Measurements from ENCODE around the gene YWHAH.
A peak's percentile ranks its signal among the peaks of the same experiment; 100 is the strongest.

YWHAH gene

DNA sequence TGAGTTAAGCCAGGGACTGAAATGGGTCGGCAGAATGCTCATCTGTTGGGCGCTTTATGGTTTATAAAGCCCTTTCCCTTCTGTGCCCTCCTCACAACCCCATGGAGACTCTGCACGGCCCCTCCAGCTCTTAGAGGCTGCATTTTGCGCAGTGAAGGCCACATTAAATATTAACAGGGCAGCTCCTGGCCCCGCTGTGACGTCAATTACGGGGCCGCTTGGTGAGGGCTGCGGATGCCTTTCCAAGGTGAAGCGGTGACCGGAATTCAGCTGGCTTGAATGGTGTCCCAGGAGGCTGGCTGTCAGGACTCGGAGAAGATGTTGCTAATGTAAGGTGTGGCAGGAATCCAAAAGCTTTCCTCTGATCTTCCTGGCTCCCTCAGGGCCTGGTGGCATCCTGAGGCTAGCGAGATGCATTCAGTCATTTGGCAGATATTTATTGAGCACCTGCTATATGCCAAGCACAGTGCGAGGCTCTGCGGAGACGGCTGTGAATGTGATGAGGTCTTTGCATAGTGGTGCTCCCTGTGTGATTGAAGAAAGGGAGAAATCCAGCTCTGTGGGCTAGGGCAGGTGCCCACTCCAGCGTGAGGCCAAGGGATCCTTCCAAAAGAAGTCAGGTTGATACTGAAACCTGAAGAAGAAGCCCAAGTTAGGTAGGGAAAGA is 10.4 kb upstream of the YWHAH start:
- H3K4me3 ChIP-seq (ENCODE audit: insufficient read depth, low read depth, low read length, poor library complexity, severe bottlenecking): no peak overlapping the region
- no peaks in the 10 kb centered on the region for H3K27me3 ChIP-seq (replicated peaks; ENCODE audit: control insufficient read depth, insufficient read depth, low read length, poor library complexity, severe bottlenecking)
- no peaks in the 10 kb centered on the region for H3K9me3 ChIP-seq (ENCODE audit: control insufficient read depth, low read length)
- H3K4me1 ChIP-seq (ENCODE audit: control insufficient read depth, insufficient read depth, low read length, poor library complexity, severe bottlenecking): no peaks in the 10 kb centered on the region
- H3K36me3 ChIP-seq (ENCODE audit: control insufficient read depth, insufficient read depth, low read length): no peaks in the 10 kb centered on the region
- no peak overlapping the region for H3K27ac ChIP-seq (ENCODE audit: insufficient read depth, low read length, poor library complexity, severe bottlenecking)
- no peak for DNase-seq

DNA sequence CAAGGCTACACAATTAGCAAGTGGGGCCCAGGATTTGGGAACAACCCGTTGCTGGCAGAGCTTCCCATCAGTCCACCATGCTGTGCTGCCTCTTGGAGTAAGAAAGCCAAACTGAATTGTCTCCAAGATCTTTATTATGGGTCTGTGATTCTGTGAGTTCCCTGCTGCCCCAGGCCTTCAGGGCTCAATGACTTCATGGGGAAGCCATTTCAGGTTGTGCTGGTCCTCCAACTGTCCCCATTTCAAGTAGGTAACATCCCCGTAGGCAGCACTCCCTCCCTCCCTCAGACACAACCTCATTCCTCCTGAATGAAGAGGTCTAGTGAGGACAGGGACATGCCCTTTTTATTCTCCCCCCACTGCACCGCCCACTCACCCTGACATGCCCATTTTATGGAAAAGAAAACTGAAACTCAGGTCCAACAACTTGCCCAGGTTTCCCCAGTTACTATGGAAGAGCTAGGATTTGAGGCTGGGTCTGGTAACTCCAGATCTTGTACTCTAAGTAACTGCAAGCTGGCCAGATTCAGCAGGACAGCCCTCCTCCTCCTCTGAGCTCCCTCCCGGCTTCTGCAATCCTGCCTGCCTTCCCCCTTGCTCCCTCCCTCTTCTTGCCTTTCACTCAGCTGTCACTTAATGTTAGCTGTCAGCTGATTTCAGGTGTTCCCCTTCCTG is 8.2 kb upstream of the YWHAH start:
- Histone ChIP-seq H3K27me3 (replicated peaks; ENCODE audit: control insufficient read depth, insufficient read depth, low read length, poor library complexity, severe bottlenecking) (no peaks in the 10 kb centered on the region), H3K4me3 (ENCODE audit: insufficient read depth, low read depth, low read length, poor library complexity, severe bottlenecking) (no peak overlapping the region), H3K9me3 (ENCODE audit: control insufficient read depth, low read length) (no peaks in the 10 kb centered on the region), H3K4me1 (ENCODE audit: control insufficient read depth, insufficient read depth, low read length, poor library complexity, severe bottlenecking) (no peaks in the 10 kb centered on the region), H3K27ac (ENCODE audit: insufficient read depth, low read length, poor library complexity, severe bottlenecking) (no peak overlapping the region), H3K36me3 (ENCODE audit: control insufficient read depth, insufficient read depth, low read length) (no peaks in the 10 kb centered on the region)
- no peak for DNase-seq

DNA sequence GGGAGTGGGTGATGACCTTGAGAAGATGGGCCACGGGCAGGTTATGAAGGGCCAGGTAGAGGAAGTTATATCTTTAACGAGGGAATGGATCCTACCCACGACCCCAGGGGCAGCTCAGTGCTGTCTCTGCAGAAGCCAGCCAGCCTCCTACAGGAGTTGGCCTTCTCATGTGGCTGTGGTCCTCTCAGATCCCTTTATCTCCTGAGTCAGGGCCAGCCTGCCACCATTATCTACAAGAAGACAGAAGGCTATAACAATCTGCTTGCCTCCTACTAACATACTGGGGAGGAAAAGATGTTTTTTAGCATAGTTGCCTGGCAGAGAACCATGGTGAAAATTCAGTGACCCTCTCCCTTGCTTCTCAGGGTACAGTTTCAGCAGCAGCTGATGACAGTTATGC is 7.0 kb upstream of the YWHAH start:
- Histone ChIP-seq H3K27ac (ENCODE audit: insufficient read depth, low read length, poor library complexity, severe bottlenecking) (no peak overlapping the region), H3K36me3 (ENCODE audit: control insufficient read depth, insufficient read depth, low read length) (no peaks in the 10 kb centered on the region), H3K27me3 (replicated peaks; ENCODE audit: control insufficient read depth, insufficient read depth, low read length, poor library complexity, severe bottlenecking) (no peaks in the 10 kb centered on the region), H3K4me1 (ENCODE audit: control insufficient read depth, insufficient read depth, low read length, poor library complexity, severe bottlenecking) (no peaks in the 10 kb centered on the region), H3K9me3 (ENCODE audit: control insufficient read depth, low read length) (no peaks in the 10 kb centered on the region), H3K4me3 (ENCODE audit: insufficient read depth, low read depth, low read length, poor library complexity, severe bottlenecking) (no peak overlapping the region)
- no peak for DNase-seq

DNA sequence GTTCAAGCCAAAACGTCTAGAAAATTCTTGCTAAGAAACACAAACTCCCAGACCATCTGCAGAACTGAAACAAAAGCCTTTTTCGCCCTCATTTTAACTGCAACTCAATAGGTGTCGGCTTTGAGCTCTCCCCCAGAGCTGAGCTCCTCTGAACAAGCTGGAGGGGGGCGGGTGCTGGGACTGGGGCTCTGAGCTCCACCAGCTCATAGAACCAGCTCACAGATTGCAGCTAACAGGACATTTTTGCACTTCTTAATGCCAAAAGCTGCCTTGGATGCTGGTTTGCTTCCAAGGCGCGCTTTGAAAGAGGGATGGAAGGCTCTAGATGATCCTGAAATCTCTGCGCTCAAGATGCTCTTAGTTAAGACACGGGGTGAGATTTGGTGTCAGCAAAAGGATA is 6.0 kb upstream of the YWHAH start:
- Histone ChIP-seq H3K36me3 (ENCODE audit: control insufficient read depth, insufficient read depth, low read length) (no peaks in the 10 kb centered on the region), H3K4me1 (ENCODE audit: control insufficient read depth, insufficient read depth, low read length, poor library complexity, severe bottlenecking) (peaks cover under 1% of the 10 kb centered on the region), H3K9me3 (ENCODE audit: control insufficient read depth, low read length) (no peaks in the 10 kb centered on the region), H3K27me3 (replicated peaks; ENCODE audit: control insufficient read depth, insufficient read depth, low read length, poor library complexity, severe bottlenecking) (no peaks in the 10 kb centered on the region), H3K4me3 (ENCODE audit: insufficient read depth, low read depth, low read length, poor library complexity, severe bottlenecking) (no peak overlapping the region), H3K27ac (ENCODE audit: insufficient read depth, low read length, poor library complexity, severe bottlenecking) (no peak overlapping the region)
- DNase-seq: no peak

DNA sequence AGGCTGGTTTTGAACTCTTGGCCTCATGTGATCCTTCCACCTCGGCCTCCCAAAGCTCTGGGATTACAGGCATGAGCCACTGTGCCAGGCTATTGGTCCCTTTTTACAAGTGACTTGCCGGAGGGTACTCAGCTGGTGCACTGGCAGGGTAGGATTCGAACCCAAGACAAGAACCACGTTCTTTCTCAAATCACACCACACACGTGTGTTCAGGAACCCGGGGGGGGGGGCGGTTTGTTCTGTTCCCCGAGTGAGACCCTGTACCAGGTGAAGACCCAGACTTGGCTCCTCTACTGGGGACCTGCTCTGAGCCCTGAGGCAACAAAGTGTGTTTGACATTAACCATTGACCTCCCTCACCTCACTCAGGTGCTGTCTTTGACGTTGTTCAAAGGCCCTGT is 3.8 kb upstream of the YWHAH start:
- H3K27me3 ChIP-seq (replicated peaks; ENCODE audit: control insufficient read depth, insufficient read depth, low read length, poor library complexity, severe bottlenecking): no peaks in the 10 kb centered on the region
- DNase-seq: no peak
- no peak overlapping the region for H3K4me3 ChIP-seq (ENCODE audit: insufficient read depth, low read depth, low read length, poor library complexity, severe bottlenecking)
- no peaks in the 10 kb centered on the region for H3K36me3 ChIP-seq (ENCODE audit: control insufficient read depth, insufficient read depth, low read length)
- H3K27ac ChIP-seq (ENCODE audit: insufficient read depth, low read length, poor library complexity, severe bottlenecking): no peak overlapping the region
- H3K9me3 ChIP-seq (ENCODE audit: control insufficient read depth, low read length): no peaks in the 10 kb centered on the region
- H3K4me1 ChIP-seq (ENCODE audit: control insufficient read depth, insufficient read depth, low read length, poor library complexity, severe bottlenecking): peaks cover 10% of the 10 kb centered on the region

DNA sequence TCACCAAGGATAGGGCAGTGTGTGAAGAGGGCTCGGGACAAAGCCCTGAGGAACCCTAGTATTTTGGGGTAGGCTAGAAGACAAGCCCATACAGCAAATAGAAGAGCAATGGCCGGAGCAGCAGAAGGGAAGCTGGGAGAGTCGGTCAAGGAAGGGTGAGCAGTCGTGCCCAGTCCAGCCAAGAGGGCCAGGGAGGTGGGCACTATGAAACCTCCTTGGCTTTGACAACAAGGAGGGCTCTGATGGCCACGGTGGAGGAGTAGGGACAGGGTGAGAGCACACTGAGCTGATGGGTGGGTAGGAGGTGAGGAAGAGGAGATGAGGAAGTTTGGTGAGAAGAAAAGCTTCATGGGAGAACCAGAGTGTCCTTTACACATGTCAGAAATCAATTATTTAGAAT is 2.2 kb upstream of the YWHAH start:
- Histone ChIP-seq H3K9me3 (ENCODE audit: control insufficient read depth, low read length) (no peaks in the 10 kb centered on the region), H3K4me1 (ENCODE audit: control insufficient read depth, insufficient read depth, low read length, poor library complexity, severe bottlenecking) (peaks cover 11% of the 10 kb centered on the region), H3K27ac (ENCODE audit: insufficient read depth, low read length, poor library complexity, severe bottlenecking) (no peak overlapping the region), H3K36me3 (ENCODE audit: control insufficient read depth, insufficient read depth, low read length) (no peaks in the 10 kb centered on the region), H3K4me3 (ENCODE audit: insufficient read depth, low read depth, low read length, poor library complexity, severe bottlenecking) (no peak overlapping the region), H3K27me3 (replicated peaks; ENCODE audit: control insufficient read depth, insufficient read depth, low read length, poor library complexity, severe bottlenecking) (no peaks in the 10 kb centered on the region)
- no peak for DNase-seq

DNA sequence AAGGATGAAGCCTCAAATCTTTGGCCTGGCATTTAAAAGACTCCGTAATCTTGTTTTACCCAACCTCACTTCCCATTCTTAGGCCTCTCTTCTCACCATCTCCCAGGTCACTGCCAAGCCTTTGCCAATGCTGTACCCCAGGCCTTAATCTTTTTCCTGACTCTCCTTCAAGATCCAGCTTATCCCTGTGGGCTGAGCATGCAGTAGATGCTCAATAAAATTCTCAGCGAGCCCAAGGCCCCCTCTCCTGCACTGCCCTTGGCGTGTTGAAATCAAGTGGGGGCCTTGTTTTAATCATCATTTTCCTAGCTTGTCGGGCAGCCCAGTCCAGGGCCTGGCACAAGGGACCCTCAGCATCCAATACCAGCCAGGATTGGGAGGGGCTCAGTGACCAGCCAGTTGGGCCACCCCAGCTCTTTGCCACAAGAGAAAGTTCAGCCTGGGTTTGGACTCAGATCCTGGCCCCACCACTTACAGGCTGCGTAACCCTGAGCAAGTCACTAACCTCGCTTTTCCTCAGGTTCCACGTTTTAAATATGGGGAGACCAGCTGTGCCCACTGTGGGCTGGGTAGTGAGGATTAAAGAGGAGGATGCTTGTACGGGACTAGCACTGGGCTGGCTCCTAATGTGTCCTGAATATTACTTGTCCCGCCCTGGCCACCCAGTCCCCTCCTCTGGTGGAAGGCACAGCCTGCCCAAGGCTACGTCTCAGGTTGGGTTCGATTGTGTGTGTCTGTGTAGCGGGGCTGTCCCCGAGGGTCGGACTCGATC is 943 bp upstream of the YWHAH start:
- Histone ChIP-seq H3K4me1 (ENCODE audit: control insufficient read depth, insufficient read depth, low read length, poor library complexity, severe bottlenecking) (peaks cover 11% of the 10 kb centered on the region), H3K27ac (ENCODE audit: insufficient read depth, low read length, poor library complexity, severe bottlenecking) (peak overlapping the region; percentile 83), H3K9me3 (ENCODE audit: control insufficient read depth, low read length) (no peaks in the 10 kb centered on the region), H3K27me3 (replicated peaks; ENCODE audit: control insufficient read depth, insufficient read depth, low read length, poor library complexity, severe bottlenecking) (no peaks in the 10 kb centered on the region), H3K36me3 (ENCODE audit: control insufficient read depth, insufficient read depth, low read length) (peaks cover 9% of the 10 kb centered on the region), H3K4me3 (ENCODE audit: insufficient read depth, low read depth, low read length, poor library complexity, severe bottlenecking) (peak overlapping the region; percentile 76)
- DNase-seq: no peak

DNA sequence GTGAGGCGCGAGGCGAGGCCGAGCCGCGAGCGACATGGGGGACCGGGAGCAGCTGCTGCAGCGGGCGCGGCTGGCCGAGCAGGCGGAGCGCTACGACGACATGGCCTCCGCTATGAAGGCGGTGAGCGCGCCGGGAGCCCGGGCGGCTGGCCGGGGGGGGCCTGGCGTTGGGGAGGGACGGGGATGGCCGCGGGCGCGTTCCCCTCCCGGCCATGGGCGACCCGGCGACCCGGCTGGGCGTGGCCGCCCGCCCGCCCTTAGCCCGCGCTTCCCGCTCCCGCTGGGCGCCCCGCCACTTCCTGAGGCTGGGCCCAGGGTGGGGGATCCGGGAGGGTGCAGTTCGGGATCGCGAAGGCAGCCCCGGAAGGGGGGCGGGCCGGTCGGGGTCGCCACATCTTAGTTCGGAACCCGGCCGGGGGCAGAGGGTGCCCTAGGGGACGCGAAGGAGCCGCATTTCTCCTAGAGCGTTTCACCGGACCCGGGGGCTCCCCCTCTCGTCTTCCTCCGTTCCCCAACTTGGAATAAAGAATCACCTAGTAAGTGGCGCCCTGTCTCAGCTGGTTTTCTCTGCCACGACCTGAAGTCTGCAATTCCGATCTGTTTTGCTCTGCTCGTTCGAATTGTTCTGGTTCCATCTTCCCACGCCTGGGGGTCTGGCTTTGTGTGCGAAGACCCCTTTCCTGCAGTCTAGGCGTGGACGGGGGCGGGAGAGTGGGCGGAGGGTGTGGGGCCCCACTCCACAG is 536 bp downstream of the YWHAH start:
- Histone ChIP-seq H3K4me1 (ENCODE audit: control insufficient read depth, insufficient read depth, low read length, poor library complexity, severe bottlenecking) (peaks cover 11% of the 10 kb centered on the region), H3K4me3 (ENCODE audit: insufficient read depth, low read depth, low read length, poor library complexity, severe bottlenecking) (peak overlapping the region; percentile 76), H3K27ac (ENCODE audit: insufficient read depth, low read length, poor library complexity, severe bottlenecking) (peak overlapping the region; percentile 83), H3K9me3 (ENCODE audit: control insufficient read depth, low read length) (no peaks in the 10 kb centered on the region), H3K27me3 (replicated peaks; ENCODE audit: control insufficient read depth, insufficient read depth, low read length, poor library complexity, severe bottlenecking) (no peaks in the 10 kb centered on the region), H3K36me3 (ENCODE audit: control insufficient read depth, insufficient read depth, low read length) (peaks cover 12% of the 10 kb centered on the region)
- DNase-seq: peak; percentile 7 to 17 (median 14)

DNA sequence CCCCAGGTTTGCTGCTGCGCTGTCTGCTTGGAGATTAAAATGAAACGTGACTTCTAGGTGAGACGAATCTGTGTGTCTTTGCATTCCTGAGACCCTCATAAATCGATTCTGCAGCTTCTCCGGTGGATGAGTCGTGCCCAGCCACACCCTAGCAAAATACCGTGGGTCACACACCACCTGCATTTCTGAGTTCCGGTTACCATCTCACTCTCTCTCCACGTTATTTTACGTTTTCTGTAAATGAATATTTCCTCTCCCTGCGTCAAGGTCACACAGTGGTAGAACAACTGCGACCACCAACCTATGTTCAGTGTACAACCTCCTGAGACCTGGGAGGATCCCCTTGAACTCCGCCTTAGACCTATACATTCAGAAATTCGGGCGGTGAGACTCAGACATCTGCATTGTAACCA is 1.1 kb downstream of the YWHAH start:
- Histone ChIP-seq H3K4me3 (ENCODE audit: insufficient read depth, low read depth, low read length, poor library complexity, severe bottlenecking) (peak overlapping the region; percentile 76), H3K36me3 (ENCODE audit: control insufficient read depth, insufficient read depth, low read length) (peaks cover 13% of the 10 kb centered on the region), H3K4me1 (ENCODE audit: control insufficient read depth, insufficient read depth, low read length, poor library complexity, severe bottlenecking) (peaks cover 11% of the 10 kb centered on the region), H3K27ac (ENCODE audit: insufficient read depth, low read length, poor library complexity, severe bottlenecking) (peak overlapping the region; percentile 83), H3K27me3 (replicated peaks; ENCODE audit: control insufficient read depth, insufficient read depth, low read length, poor library complexity, severe bottlenecking) (no peaks in the 10 kb centered on the region), H3K9me3 (ENCODE audit: control insufficient read depth, low read length) (no peaks in the 10 kb centered on the region)
- DNase-seq: no peak
